Colon (tissue), 2 donors: Measurements from ENCODE around the gene APBB1IP.

Experiments used
- FAIRE-seq: peaks from 2 replicates; lab custom pipeline; 2012; peaks lifted over from hg19 to GRCh38; lab: Jason Lieb, UNC
- donor health status: control.
- donor health status: control.

Gene APBB1IP

DNA sequence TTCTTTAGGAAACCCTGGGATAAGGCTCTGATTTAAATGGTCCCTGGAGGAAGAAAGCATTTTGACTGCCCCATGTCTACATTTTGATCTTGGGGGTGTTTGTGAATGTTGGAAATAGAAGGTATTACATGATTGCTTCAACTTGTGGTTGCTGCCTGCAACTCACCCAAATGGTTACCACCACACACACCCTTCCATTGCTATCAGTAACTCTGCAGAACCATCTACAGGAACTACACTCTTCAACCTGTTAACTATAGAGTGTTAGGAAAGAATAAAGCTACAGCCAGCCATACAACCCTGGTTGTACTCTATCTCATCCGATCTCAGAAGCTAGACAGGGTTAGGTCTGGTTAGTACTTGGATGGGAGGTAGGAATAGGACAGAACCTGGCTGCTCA is 71.2 kb downstream of the APBB1IP start:
- no peak for FAIRE-seq

DNA sequence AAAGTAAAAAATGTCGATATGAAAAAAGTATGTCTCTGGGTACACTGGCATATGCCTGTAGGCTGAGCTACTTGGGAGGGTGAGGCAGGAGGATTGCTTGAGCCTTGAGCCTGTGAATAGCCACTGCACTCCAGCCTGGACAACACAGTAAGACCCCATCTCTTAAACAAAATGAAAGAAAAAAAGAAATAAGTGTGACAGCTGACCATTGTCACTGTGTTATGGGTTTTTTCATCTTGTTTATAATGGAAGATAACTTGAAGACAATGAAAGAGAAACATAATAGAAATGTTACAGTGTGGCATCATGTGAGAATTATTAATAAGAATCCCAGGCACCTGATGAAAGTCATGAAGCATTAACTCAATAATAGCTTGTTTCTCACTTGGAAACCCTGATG is 75.0 kb downstream of the APBB1IP start:
- FAIRE-seq = no peak

DNA sequence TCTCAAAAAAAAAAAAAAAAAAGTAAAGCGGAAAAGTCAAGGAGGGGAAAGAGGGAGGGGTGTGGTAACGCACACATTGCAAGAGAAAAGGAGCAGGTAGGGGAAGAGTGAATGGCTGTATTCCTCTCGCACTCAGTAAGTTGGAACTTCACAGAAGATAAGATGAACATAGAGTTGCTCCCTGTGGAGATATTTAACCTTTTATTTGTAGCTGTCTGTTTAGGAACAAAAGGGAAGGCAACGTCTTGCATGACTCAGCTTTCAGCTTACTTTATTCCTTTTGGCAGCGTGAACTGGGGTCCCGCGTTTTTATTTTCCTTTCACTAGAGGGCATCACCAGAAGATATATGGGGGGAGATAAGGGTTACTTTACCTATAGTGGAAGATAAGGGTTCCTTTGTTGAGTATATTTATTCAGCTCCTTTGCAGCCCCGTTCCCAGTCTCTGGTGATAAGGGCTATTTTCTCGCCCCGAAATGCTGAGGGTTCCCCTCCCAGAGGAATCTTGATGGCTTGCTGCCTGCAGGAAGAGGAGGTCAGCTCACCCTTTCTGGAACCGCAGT is 78.5 kb downstream of the APBB1IP start:
- no peak for FAIRE-seq

- FAIRE-seq = no peak
Measured at GRCh38 chr10:26517141-26517867, 79.2 kb downstream of the APBB1IP start.

GRCh38 chr10:26519803-26520202 is 81.7 kb downstream of the APBB1IP start:
- FAIRE-seq = no peak

DNA sequence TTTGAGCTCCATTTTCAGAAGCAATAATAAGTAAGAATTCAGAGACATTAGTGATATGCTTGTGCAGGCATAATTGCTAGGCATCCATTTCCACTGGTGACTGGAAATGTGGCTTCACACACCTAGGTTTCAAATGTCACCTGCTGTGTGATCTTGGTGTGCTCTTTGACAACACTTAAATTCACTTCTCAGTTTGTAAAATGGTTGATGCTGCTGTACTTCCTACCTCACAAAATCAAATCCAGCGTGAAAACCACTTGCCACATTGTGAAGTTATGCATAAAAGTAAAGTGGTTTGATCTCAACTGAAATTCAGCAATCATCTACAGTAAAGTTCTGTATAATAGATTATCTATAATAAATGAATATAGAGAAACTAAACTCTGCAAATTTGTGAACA is 82.4 kb downstream of the APBB1IP start:
- no peak for FAIRE-seq

- FAIRE-seq = no peak
Measured at GRCh38 chr10:26524161-26524896, 86.2 kb downstream of the APBB1IP start.

DNA sequence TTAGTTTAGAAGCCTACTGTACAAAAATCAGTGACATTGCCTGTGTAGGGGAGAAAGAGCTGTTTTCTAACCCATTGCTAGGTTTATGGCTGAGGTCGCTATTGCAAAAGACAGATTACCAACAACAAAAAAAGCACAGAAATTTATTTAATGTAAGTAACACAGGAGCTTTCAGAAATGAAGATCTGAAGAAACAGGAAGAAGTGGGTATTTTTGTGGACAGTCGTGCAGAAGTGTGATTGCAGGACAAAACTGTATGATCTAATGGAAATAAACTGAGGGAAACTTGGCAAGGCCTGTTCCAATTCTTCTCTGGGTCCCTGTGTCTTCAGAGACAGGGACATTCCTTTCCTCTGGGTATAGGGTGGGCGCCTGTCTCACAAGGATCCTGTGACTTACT is 87.4 kb downstream of the APBB1IP start:
- FAIRE-seq = no peak

- FAIRE-seq = no peak
Measured at GRCh38 chr10:26527018-26527417, 88.9 kb downstream of the APBB1IP start.

DNA sequence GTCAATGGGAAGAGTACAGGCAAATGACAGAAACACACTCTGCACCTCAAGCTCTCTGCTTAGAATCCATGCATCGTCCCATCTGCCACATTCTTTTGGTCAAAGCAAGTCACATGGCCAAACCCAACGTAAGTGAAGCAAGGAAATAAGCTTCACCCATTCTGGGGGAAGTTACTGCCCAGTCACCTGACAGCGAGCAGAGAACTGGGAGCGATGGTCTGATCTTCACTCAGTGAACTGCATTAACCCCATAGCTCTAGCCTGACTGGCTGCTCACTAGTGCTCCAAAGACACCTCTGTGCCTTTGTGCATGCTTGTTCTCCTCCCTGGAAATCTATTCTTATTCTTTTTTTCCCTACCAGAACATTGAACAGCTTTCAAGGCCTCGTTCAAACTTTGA is 89.9 kb downstream of the APBB1IP start:
- no peak for FAIRE-seq

GRCh38 chr10:26528715-26529393 is 90.7 kb downstream of the APBB1IP start:
- FAIRE-seq = no peak

DNA sequence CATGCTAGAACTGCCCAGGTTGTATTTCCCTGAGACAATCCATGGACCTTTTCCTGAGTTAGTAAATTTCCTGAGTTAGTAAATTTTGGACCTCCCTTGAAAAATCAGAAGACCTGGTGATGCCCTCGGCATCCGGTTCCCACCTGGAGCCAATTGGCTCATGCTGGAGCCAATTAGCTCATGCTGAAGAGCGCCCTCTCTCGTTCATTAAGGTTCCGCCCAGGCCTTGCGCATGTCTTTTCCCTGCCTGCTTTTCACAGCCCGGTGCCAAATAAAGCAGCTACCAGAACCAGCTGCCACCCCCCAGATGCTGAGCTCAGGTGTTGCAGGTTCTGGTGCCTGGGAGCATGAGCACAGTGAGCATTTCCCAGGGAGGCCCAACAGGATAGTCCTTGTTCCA is 96.2 kb downstream of the APBB1IP start:
- no peak for FAIRE-seq

DNA sequence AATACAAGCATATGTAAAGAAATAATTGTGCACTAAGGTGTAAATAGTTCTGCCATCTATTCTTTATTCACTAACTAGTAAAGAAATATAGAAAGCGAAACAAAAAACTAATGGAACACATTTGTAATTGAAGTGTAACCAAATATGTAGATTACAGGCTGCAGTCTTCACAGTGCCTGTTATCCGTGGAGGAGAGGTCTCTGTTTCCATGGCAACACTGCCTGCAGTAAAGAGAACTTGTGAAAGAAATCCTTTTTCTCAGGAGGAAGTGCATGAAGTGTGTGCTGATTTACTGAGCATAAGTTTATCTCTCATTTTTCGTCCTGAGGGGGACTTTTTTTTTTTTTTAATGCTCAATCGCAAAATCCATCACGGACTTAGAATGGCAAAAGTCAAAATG is 102.5 kb downstream of the APBB1IP start:
- no peak for FAIRE-seq

DNA sequence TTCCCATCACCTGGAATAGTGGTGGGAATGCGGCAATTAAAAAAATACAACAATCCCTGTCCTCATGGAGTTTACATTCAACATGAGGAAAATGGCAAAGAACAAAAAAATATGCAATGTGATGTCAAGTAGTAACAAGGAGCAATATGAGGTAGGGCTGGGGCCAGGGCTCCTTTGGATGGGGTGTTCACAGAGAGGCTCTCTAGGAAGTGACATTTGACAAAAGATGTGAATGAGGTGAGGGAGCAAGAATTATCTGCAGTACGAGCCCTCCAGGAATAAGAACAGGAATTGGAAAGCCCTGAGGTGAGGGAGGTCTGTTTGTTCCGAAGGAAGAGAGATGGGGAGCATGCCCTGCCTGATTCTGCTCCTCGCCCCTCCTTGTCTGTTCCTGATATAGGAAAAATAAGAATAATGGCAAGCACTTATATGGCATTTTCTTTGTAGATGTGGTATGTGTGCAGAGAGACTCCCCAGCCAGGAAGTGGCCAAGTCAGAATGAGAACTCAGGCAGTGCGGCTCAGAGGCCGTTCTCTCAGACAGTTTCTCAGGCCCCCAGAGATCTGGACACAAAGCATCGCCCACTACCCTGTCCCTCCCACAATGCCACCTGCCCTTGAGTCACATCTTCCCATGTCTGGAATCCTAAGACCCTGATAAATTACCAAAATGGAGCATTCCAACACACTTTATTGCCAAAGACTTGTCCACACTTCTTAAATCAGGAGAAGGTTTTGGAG is 105.6 kb downstream of the APBB1IP start:
- FAIRE-seq = no peak

GRCh38 chr10:26544932-26545331 is 106.8 kb downstream of the APBB1IP start:
- no peak for FAIRE-seq

GRCh38 chr10:26550774-26551526 is 112.8 kb downstream of the APBB1IP start:
- no peak for FAIRE-seq

- FAIRE-seq = no peak
Measured at GRCh38 chr10:26554246-26554645, 116.1 kb downstream of the APBB1IP start.

- no peak for FAIRE-seq
Measured at GRCh38 chr10:26555719-26556368, 117.7 kb downstream of the APBB1IP start.

DNA sequence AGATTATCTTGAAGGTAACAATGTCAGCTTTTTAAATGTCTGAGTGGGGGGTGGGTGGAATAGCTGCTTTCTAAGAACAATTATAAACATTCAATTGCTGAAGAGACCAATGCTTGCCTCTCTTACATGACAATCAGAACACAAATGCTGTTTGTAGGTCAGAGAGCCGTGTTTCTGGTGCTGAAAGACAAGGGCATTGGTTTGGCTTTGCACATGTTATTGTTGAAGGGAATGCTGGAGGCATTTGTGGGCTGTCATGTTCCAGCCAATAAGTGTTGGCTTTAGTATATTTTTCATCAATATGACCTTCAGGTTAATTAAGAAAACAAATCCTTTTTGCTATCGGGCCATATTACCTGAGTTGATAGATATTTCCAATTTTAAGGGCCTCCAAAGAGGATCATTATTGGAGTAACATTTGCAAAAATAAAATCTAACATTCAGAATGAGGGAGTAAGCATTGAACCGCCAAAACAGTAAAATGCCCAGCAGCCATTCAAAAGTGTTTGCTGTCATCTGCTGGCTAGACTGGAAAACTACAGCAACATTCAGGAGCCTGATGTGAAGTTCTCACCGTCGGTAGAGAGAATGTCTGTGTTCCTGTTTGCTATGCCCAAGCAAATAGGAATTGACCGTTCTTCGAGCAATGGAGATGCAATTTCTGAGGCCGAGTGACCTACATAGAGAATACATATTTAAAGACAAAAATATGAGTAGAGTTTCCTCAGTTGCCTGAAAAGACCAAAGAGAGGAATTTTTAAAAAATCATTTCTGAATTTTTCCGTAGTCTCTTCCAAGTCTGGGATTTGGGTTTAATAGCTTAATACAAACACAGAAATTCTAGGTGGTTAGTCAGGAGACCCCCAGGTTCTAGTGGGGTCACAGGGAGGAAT is 118.9 kb downstream of the APBB1IP start:
- no peak for FAIRE-seq

DNA sequence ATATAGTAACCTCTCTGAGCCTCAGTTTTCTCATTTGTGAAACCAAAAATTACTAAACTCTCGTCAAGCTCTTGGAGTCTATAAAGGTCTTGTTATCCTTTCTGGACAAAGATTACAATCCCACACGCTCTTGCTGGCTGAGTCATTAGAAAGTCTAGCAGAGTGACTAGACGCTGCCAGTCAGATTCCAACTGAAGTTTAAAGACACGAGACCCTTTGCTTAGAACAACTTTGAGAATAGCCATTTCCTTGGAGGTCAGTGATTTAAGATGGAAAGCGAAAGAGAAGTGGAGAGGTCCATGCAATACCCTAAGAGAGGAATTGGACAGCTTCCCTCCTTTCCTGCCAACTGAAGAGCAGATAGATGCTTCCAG is 119.5 kb downstream of the APBB1IP start:
- FAIRE-seq = no peak
